ENCODE data around the gene TMEM134.

DNA sequence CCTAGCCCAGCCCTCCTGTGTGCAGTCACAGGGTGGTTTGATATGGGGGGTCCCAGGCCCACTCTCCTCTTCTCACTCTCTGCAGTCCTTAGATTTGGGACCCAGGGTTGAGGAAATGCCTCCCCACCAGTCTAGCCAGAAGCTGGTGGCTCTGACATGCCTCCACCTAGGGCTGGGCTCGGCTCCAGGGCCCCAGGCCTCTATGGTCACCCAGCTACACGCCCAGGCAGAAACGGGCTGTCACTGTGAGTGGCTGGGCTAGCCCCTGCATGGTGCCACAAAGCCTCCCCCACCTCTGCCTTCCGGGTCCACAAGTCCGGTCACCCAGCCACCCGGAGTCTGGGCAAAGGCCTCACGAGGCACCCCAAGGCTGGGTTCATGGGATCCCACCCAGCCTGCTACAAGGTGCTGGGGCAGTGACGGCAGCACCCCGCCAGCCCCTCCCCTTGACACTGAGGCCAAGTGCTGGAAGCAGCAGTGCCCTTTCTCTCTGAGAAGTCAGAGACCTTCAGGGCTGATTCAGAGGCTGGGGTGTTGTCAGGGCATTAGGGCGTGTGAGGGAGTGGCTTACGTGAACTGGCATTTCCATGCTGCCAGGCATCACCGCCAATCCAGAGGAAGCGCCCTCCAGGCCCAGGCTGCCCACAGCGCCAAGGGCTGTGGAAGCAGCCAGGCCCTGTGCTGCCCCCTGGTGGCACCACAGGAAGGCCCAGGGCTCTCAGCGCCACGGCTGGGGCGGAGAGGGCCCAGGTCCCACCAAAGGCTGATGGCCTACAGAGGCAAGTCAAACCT lies 36.8 kb upstream of the TMEM134 start:
- TF ChIP-seq, protein P1, sequence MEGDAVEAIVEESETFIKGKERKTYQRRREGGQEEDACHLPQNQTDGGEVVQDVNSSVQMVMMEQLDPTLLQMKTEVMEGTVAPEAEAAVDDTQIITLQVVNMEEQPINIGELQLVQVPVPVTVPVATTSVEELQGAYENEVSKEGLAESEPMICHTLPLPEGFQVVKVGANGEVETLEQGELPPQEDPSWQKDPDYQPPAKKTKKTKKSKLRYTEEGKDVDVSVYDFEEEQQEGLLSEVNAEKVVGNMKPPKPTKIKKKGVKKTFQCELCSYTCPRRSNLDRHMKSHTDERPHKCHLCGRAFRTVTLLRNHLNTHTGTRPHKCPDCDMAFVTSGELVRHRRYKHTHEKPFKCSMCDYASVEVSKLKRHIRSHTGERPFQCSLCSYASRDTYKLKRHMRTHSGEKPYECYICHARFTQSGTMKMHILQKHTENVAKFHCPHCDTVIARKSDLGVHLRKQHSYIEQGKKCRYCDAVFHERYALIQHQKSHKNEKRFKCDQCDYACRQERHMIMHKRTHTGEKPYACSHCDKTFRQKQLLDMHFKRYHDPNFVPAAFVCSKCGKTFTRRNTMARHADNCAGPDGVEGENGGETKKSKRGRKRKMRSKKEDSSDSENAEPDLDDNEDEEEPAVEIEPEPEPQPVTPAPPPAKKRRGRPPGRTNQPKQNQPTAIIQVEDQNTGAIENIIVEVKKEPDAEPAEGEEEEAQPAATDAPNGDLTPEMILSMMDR (conservative IDR thresholded peaks at IDR 0.05; ENCODE audit: low read depth, low read length): peak; percentile 99
- no peak for TF ChIP-seq EZH2 (IDR thresholded peaks at IDR 0.05; ENCODE audit: borderline replicate concordance, low read depth, low read length, poor library complexity, severe bottlenecking)

All from A673 (cell line).